HG02840 (cell line): ENCODE results near the gene TMEM203.

Source experiments
- ATAC-seq: cut with Tn5 transposase; IDR thresholded peaks from one replicate; pipeline ENCODE4 v1.9.1; 2021; ENCODE audit warnings: mild to moderate bottlenecking, moderate library complexity, moderate number of reproducible peaks; ENCODE audit not compliant: unreplicated experiment, low FRiP score

Gene TMEM203

GRCh38 chr9:137182836-137183235 lies 22.6 kb downstream of the TMEM203 start:
- no peak for ATAC-seq

- no peak for ATAC-seq
Measured at GRCh38 chr9:137181680-137182079, 23.8 kb downstream of the TMEM203 start.

- ATAC-seq: no peak
Measured at GRCh38 chr9:137180491-137180890, 25.0 kb downstream of the TMEM203 start.

- ATAC-seq: no peak
Measured at GRCh38 chr9:137179761-137180160, 25.7 kb downstream of the TMEM203 start.

GRCh38 chr9:137178939-137179630 lies 26.4 kb downstream of the TMEM203 start:
- no peak for ATAC-seq

GRCh38 chr9:137178201-137178938 lies 27.1 kb downstream of the TMEM203 start:
- no peak for ATAC-seq

- ATAC-seq: no peak
Measured at GRCh38 chr9:137176302-137177182, 28.9 kb downstream of the TMEM203 start.

- ATAC-seq: no peak
Measured at GRCh38 chr9:137175345-137175961, 30.0 kb downstream of the TMEM203 start.

- ATAC-seq: no peak
Measured at GRCh38 chr9:137174722-137175293, 30.6 kb downstream of the TMEM203 start.

- no peak for ATAC-seq
Measured at GRCh38 chr9:137173796-137174664, 31.4 kb downstream of the TMEM203 start.

- no peak for ATAC-seq
Measured at GRCh38 chr9:137172901-137173795, 32.3 kb downstream of the TMEM203 start.

- no peak for ATAC-seq
Measured at GRCh38 chr9:137171149-137171900, 34.1 kb downstream of the TMEM203 start.

GRCh38 chr9:137170486-137171148 lies 34.8 kb downstream of the TMEM203 start:
- no peak for ATAC-seq

GRCh38 chr9:137169896-137170358 lies 35.5 kb downstream of the TMEM203 start, which contains the start of gene LRRC26:
LRRC26 (minus strand) TSS chr9:137170051; CDS start chr9:137169943, 108 bp downstream.
- no peak for ATAC-seq

- no peak for ATAC-seq
Measured at GRCh38 chr9:137168904-137169856, 36.3 kb downstream of the TMEM203 start.

- no peak for ATAC-seq
Measured at GRCh38 chr9:137168573-137168903, 36.9 kb downstream of the TMEM203 start.
